H1 (cell line): ENCODE measurements around the gene FBXL15. TPM values are rescaled to one million over a fixed set of nuclear protein-coding genes. Genes with fewer than 3 reads are reported as not detected.

Experiments
- CTCF ChIA-PET: fragments of 300-600 bp; sonication (Branson Sonifier 250); formaldehyde crosslinking; loops from one replicate; lab custom pipeline; 2021; ENCODE audit not compliant: partially characterized antibody; lab: Charles Lee
- POLR2A ChIA-PET: fragments of 300-600 bp; sonication (Branson Sonifier 250); formaldehyde crosslinking; loops from one replicate; lab custom pipeline; 2021; ENCODE audit warnings: inconsistent platforms; ENCODE audit not compliant: partially characterized antibody; lab: Charles Lee
- DNase-seq, 2 experiments: peaks; one replicate each; pipeline versions ENCODE4 v3.0.0 to v3.0.0-alpha.2; 2010 to 2022; ENCODE audit warnings: low spot score in 2 of 2, low read depth in 1 of 2, mixed read lengths in 1 of 2
- FAIRE-seq: peaks from 2 replicates; lab custom pipeline; 2011; peaks lifted over from hg19 to GRCh38; lab: Jason Lieb, UNC
- H2AFZ ChIP-seq: 2 replicates; pipeline ENCODE4 v1.8.1; 2012; ENCODE audit warnings: low read length, inconsistent platforms
- H2AK5ac ChIP-seq: 2 replicates; pipeline ENCODE4 v1.6.1; 2013; ENCODE audit warnings: low read depth, low read length
- H2BK120ac ChIP-seq: replicated peaks from 2 replicates; pipeline ENCODE3; 2013; ENCODE audit warnings: low read depth, low read length, inconsistent platforms
- H2BK12ac ChIP-seq: 2 replicates; pipeline ENCODE4 v1.6.1; 2013; ENCODE audit warnings: low read depth, low read length
- H2BK15ac ChIP-seq: 2 replicates; pipeline ENCODE4 v1.6.1; 2013; ENCODE audit warnings: low read length
- H2BK20ac ChIP-seq: 2 replicates; pipeline ENCODE4 v1.6.1; 2013; ENCODE audit warnings: low read length
- H2BK5ac ChIP-seq: 2 replicates; pipeline ENCODE4 v1.6.1; 2013; ENCODE audit warnings: low read depth, low read length
- H3K14ac ChIP-seq: 2 replicates; pipeline ENCODE4 v1.6.1; 2013; ENCODE audit warnings: inconsistent platforms; ENCODE audit not compliant: insufficient read length
- H3K18ac ChIP-seq: 2 replicates; pipeline ENCODE4 v1.6.1; 2013; ENCODE audit warnings: low read length; ENCODE audit errors: extremely low read depth
- H3K23ac ChIP-seq: 2 replicates; pipeline ENCODE4 v1.6.1; 2013; ENCODE audit warnings: inconsistent platforms; ENCODE audit not compliant: insufficient read length
- H3K23me2 ChIP-seq: 2 replicates; pipeline ENCODE4 v1.6.1; 2013; ENCODE audit warnings: low read depth, low read length
- H3K27ac ChIP-seq: 2 replicates; pipeline ENCODE4 v1.6.1; 2011; ENCODE audit warnings: low read depth, low read length, inconsistent platforms
- H3K27me3 ChIP-seq, 4 experiments: replicated peaks in 1 of 4; 1 replicate in 1 of 4; 2 replicates in 3 of 4; pipeline versions ENCODE4 v1.6.1 to v1.8.1; 2011 to 2013; ENCODE audit warnings: low read length in 3 of 4, mild to moderate bottlenecking in 3 of 4, inconsistent platforms in 2 of 4, mixed read lengths in 2 of 4, moderate library complexity in 1 of 4; ENCODE audit not compliant: control insufficient read depth in 3 of 4, insufficient read depth in 3 of 4; ENCODE audit errors: extremely low read depth in 1 of 4
- H3K36me3 ChIP-seq, 4 experiments: 2 replicates each; pipeline versions ENCODE4 v1.6.1 to v1.8.1; 2011 to 2013; ENCODE audit warnings: mild to moderate bottlenecking in 4 of 4, low read length in 3 of 4, moderate library complexity in 2 of 4, control low read depth in 1 of 4, inconsistent platforms in 1 of 4; ENCODE audit not compliant: insufficient read depth in 4 of 4, control insufficient read depth in 2 of 4
- H3K4ac ChIP-seq: replicated peaks from 2 replicates; pipeline ENCODE3; 2013; ENCODE audit warnings: low read length, low read depth, mixed read lengths, inconsistent platforms; ENCODE audit not compliant: insufficient read length
- H3K4me1 ChIP-seq, 4 experiments: replicated peaks in 1 of 4; 1 replicate in 1 of 4; 2 replicates in 3 of 4; pipeline versions ENCODE4 v1.6.1 to v1.8.1; 2011 to 2013; ENCODE audit warnings: low read length in 3 of 4, inconsistent platforms in 2 of 4, mixed read lengths in 1 of 4; ENCODE audit not compliant: insufficient read depth in 4 of 4, control insufficient read depth in 3 of 4
- H3K4me2 ChIP-seq, 2 experiments: 2 replicates each; pipeline versions ENCODE4 v1.6.1 to v1.8.1; 2011 to 2013; ENCODE audit warnings: low read depth in 2 of 2, low read length in 2 of 2, control low read depth in 1 of 2, inconsistent platforms in 1 of 2, mild to moderate bottlenecking in 1 of 2; ENCODE audit not compliant: insufficient read depth in 1 of 2
- H3K4me3 ChIP-seq, 4 experiments: fragments of 200-600, 300-600 bp in 1 of 4; sonication (generic), shearing (Covaris generic), sonication (Bioruptor Twin) in 1 of 4; 2 replicates each; pipeline versions ENCODE4 v1.5.1 to v1.8.1; 2011 to 2016; ENCODE audit warnings: low read length in 4 of 4, low read depth in 3 of 4, control low read depth in 2 of 4, inconsistent platforms in 2 of 4, mild to moderate bottlenecking in 2 of 4, mixed read lengths in 1 of 4, moderate library complexity in 1 of 4; ENCODE audit not compliant: insufficient read depth in 2 of 4; ENCODE audit errors: extremely low read depth in 1 of 4
- H3K56ac ChIP-seq: replicated peaks from 2 replicates; pipeline ENCODE3; 2013; ENCODE audit warnings: low read depth, mild to moderate bottlenecking, mixed read lengths, low read length, inconsistent platforms; ENCODE audit not compliant: insufficient read length
- H3K79me1 ChIP-seq: 2 replicates; pipeline ENCODE4 v1.6.1; 2013; ENCODE audit warnings: low read depth, low read length, control low read depth
- H3K79me2 ChIP-seq, 2 experiments: 2 replicates each; pipeline versions ENCODE4 v1.6.1 to v1.8.1; 2012 to 2013; ENCODE audit warnings: low read length in 2 of 2, mild to moderate bottlenecking in 2 of 2, inconsistent platforms in 1 of 2; ENCODE audit not compliant: insufficient read depth in 2 of 2, control insufficient read depth in 1 of 2
- H3K9ac ChIP-seq, 4 experiments: replicated peaks in 1 of 4; 1 replicate in 1 of 4; 2 replicates in 3 of 4; pipeline versions ENCODE4 v1.6.1 to v1.8.1; 2011 to 2013; ENCODE audit warnings: low read depth in 3 of 4, low read length in 3 of 4, control low read depth in 2 of 4, mild to moderate bottlenecking in 2 of 4, moderate library complexity in 2 of 4, inconsistent platforms in 1 of 4; ENCODE audit errors: extremely low read depth in 1 of 4
- H3K9me3 ChIP-seq, 2 experiments: 2 replicates each; pipeline versions ENCODE4 v1.6.1 to v1.8.1; 2012 to 2013; ENCODE audit warnings: mild to moderate bottlenecking in 2 of 2, moderate library complexity in 2 of 2, control low read depth in 1 of 2, inconsistent platforms in 1 of 2, low read depth in 1 of 2, low read length in 1 of 2, mixed read lengths in 1 of 2; ENCODE audit not compliant: insufficient read depth in 2 of 2
- H4K20me1 ChIP-seq, 2 experiments: replicated peaks in 1 of 2; 2 replicates each; pipeline versions ENCODE3 to v1.8.1; 2011 to 2013; ENCODE audit warnings: inconsistent platforms in 2 of 2, low read length in 2 of 2, mild to moderate bottlenecking in 1 of 2; ENCODE audit not compliant: insufficient read depth in 2 of 2, control insufficient read depth in 1 of 2
- H4K5ac ChIP-seq: 2 replicates; pipeline ENCODE4 v1.6.1; 2013; ENCODE audit warnings: low read length, low read depth, mixed read lengths, inconsistent platforms; ENCODE audit not compliant: insufficient read length
- H4K8ac ChIP-seq: 2 replicates; pipeline ENCODE4 v1.8.0; 2013; ENCODE audit warnings: mild to moderate bottlenecking, moderate library complexity, low read length, inconsistent platforms; ENCODE audit not compliant: insufficient read depth; ENCODE audit errors: extremely low read depth
- H4K91ac ChIP-seq: replicated peaks from 2 replicates; pipeline ENCODE3; 2013; ENCODE audit warnings: low read length, mixed read lengths, inconsistent platforms; ENCODE audit not compliant: insufficient read length
- WGBS, 2 experiments: shearing (Covaris generic) in 1 of 2; methylation state at CpG; one replicate each; pipeline versions ENCODE4 v1.1.6 to v1.1.7; 2013 to 2015; ENCODE audit warnings: low lambda C conversion rate in 2 of 2, mixed read lengths in 2 of 2, inconsistent platforms in 1 of 2, low coverage in 1 of 2, missing lambda C conversion rate in 1 of 2; ENCODE audit not compliant: insufficient replicate concordance in 2 of 2, insufficient coverage in 1 of 2, insufficient read length in 1 of 2; ENCODE audit errors: extremely low coverage in 1 of 2, missing lambda C conversion rate in 1 of 2; 5-methylcytosine and 5-hydroxymethylcytosine counted together
- polyA plus RNA-seq, 7 experiments: library from polyadenylated mRNA; depleted of rRNA in 3 of 7; stranded (reverse) in 5 of 7; unstranded in 2 of 7; fragments of >200 nt in 5 of 7; fragments of 200-250 nt in 2 of 7; gene quantifications; 1 replicate in 5 of 7; 2 replicates in 1 of 7; 4 replicates in 1 of 7; pipeline versions ENCODE4 v1.2.1 to v1.2.3, GENCODE V29; 2011 to 2013; ENCODE audit warnings: missing spikeins in 2 of 7, mixed read lengths in 2 of 7
- total RNA-seq: library from RNA; stranded (reverse); fragmentation: NEBNext Ultra II Directional; extraction: Animal tissue kit (Norgen Biotek cat#: 25700); gene quantifications from 2 replicates; pipeline ENCODE4 v1.2.1, GENCODE V29; 2021

Gene FBXL15
- total and polyA plus RNA-seq, 2 of the 8 experiments (the other 6 are each of a cell fraction or from before 2014, with no cell fraction given), result 11.3 to 22.6 TPM

DNA sequence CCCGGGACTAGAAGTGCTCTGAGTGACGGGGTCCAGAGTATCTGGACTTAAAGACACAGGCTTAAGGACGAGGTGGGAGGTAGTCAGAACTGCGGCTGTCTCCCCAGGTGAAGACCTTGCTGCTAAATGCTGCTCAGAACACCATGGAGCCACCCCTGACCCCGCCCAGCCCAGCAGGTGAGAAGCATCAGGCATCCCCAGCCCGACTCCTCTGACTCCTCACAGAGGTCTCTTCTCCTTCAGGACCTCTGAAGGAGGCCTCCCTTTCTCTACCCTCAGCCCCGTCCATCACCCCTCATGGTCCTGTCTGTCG lies 19.3 kb upstream of the FBXL15 start:
- no peak for FAIRE-seq
- Histone ChIP-seq H3K4me2 (no peak overlapping the region), H3K36me3 (peaks cover 2 to 13% (median 8%) of the 10 kb centered on the region in 4 experiments; a peak in 6 of 8 replicates)

More for the DNA sequence above, 19.3 kb upstream of the FBXL15 start:
- Histone ChIP-seq H2BK20ac (no peak overlapping the region), H3K4me3 (no peak overlapping the region), H2BK120ac (no peak overlapping the region), H4K8ac (no peak overlapping the region), H3K18ac (no peak overlapping the region), H3K4ac (no peak overlapping the region), H3K23ac (no peak overlapping the region), H2AFZ (no peak overlapping the region), H2BK15ac (no peak overlapping the region), H2BK5ac (no peak overlapping the region), H2AK5ac (no peak overlapping the region), H3K79me1 (no peaks in the 10 kb centered on the region), H3K9ac (no peak overlapping the region), H4K20me1 (peaks cover 6 to 10% of the 10 kb centered on the region in 2 experiments), H3K79me2 (no peaks in the 10 kb centered on the region), H3K27ac (no peak overlapping the region), H3K4me1 (peaks cover 0 to 16% (median 8%) of the 10 kb centered on the region in 4 experiments; a peak in 6 of 7 replicates), H3K23me2 (no peaks in the 10 kb centered on the region), H3K27me3 (peaks cover 0 to 8% (median 3%) of the 10 kb centered on the region in 4 experiments; a peak in 4 of 7 replicates), H3K14ac (no peak overlapping the region), H3K9me3 (no peaks in the 10 kb centered on the region), H4K5ac (no peak overlapping the region), H3K56ac (no peak overlapping the region), H2BK12ac (no peak overlapping the region), H4K91ac (no peak overlapping the region)
- CTCF ChIA-PET, result interaction anchor here (0.7 to 16.4 kb wide), 12 partner anchors 5 to 236 kb away, joined by 3 to 357 read pairs (median 18); partner anchors contain the start of genes C10orf95, CUEDC2, ELOVL3 and FBXL15
- POLR2A ChIA-PET, result interaction anchor here (1.2 to 6.1 kb wide), 2 partner anchors 20 to 51 kb away, joined by 4 to 38 read pairs; partner anchors contain the start of gene FBXL15
- WGBS, 2 experiments, result 92% methylated on average over 8 of the region's 8 CpGs; no CpG with 5 or more reads in 1 of the 2 experiments
- no peak for DNase-seq
